Measurements from ENCODE around the gene RGS6. TPM values are rescaled to one million over a fixed set of nuclear protein-coding genes. Genes with fewer than 3 reads are reported as not detected.

The RGS6 gene
- polyA plus RNA-seq, 4 donors = 0.82 to 1.6 (median 1.1) TPM

DNA sequence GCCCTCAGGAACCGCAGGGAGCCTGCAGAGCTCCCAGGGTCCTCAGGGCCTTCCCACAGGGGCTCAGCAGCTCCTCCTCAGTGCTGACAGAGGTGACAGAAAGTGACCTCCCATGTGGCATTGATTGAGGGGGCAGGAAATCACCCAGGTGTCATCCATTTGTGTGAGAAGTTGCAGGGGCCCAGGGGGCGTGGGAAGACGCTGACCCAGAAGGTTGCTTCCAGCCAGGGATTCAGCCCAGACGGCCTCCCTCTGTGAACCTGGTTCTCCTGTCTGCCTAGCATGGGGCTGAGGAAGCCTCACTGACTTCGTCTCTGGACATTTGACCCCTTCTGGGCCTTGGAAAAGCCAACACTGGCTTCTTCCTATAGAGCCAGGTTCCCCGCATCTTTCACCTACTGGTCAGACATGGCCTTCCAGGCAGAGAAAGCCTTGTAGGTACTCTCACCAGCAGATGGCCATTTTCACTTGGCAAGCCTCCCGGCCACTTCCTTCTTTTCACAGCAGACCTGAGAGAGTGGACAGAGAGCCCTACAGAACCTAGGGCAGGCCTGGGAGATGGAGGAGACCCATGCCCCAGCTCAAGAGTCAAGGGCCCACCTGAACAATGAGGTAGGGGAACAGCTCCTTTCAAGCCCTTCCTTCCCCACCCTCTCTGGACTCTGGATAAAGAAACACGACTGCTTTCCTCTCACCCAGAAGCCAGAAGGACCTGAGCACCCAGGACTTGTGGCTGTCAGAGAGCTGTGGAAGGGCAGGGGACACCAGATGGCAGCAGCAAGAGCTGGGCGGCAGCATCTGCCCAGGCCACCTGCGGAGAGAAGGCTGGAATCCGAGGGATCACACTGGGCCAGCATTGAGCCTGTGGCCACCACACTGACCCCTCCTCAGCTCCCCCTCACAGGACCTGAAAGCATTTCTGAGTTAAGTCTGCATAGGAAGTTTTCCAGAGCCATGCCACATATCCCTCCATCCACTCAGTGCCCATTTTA is 583.8 kb downstream of the RGS6 start:
- DNase-seq (ENCODE audit: low read depth in 4 of 4, low spot score in 3 of 4) = no peak

DNA sequence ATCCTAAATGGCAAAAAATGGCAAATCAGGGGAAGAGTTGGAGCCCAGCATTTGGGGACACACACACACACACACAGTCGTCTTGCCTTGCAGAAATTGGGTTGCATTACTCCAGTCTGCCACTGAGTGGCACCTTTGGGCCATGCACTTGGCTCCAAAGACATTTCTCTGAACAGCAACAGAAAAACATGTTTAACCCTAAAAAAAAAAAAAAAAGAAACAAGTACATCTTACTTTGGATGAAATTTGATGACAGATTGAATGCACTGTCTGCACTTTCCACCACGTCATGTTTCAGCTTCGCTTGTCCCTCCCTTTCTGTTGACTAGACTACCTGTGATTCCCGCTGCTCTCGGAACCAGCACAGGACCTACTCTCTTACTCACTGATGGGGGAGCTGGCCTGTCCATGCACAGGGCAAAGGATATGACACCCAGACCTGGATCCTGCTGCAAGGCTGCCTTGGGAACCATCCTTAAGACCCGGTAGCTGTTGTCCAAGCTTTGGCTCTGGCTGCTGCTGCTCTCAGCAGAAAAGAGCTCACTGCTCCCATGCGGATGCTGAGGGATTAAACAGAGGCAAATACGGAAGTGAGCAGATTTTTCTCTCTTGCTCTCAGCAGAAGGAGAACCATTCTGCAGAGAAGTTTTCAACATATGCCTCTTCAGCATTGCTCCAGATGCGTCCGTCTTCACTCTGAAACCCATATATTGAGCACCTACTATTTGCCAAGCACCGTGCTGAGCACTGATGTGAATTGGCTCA is 584.9 kb downstream of the RGS6 start:
- peak; percentile 70 to 78 (median 75) for DNase-seq (ENCODE audit: low read depth in 4 of 4, low spot score in 3 of 4)

DNA sequence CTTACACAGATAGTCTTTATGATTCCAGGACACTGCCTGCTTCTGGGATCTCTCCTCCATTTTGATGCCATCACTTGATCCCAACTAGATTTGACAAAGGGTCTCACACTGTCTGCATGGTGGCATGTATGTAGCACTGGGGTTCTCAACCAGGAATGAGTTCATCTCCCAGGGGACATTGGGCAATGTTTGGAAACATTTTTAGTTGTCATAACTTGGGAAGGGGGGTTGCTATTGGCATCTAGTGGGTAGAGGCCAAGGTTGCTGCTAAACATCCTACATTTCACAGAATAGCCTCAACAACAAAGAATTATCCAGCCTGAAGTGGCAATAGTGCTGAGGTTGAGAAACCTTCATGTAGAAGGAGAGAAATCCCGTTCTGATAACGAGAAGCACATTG is 585.5 kb downstream of the RGS6 start:
- no peak for DNase-seq (ENCODE audit: low read depth in 4 of 4, low spot score in 3 of 4)

DNA sequence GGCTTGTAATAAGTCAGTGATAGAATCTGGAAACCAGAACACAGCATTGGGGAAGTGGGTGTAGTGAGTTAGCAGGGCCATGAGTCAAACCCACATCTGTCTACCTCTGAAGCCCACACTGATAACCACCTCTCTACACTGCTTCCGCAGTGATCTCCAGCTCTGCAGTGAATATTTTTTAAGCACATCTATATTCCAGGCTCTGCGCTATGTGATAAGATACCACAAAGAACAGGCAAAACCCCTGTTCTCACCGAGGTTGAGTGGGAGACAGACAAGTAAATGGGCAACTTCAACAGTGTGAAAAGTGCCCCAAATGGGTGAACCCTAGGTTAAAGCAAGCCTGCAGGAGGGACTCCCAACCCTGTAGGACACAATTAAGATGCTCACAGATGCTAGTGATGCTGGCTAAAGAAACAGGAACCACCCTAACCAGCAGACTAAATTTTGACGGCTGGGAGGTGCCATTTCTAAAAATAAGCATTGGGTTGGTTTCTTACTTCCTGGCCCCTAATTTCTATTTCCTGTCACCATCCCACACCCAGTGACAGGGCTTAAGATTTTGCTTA is 586.7 kb downstream of the RGS6 start:
- DNase-seq (ENCODE audit: low read depth in 4 of 4, low spot score in 3 of 4) = no peak

DNA sequence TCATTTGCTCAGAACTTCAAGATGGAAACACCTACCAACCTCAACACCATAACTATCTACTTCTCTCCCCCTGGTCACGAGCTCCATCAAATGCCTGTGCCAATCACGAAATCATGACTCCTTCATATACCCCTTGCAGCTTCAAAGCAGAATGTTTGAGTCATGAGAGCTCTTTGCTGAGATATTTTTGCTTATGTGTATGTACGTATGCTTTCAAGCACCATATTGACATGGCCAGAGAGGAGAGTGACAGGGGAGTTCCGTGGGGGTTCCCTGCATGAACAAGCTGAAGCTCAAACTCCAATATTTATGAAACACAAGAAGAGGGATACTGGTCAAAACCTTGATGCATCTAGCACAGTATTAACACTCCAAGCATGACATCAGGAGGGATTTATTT is 587.3 kb downstream of the RGS6 start:
- no peak for DNase-seq (ENCODE audit: low read depth in 4 of 4, low spot score in 3 of 4)

DNA sequence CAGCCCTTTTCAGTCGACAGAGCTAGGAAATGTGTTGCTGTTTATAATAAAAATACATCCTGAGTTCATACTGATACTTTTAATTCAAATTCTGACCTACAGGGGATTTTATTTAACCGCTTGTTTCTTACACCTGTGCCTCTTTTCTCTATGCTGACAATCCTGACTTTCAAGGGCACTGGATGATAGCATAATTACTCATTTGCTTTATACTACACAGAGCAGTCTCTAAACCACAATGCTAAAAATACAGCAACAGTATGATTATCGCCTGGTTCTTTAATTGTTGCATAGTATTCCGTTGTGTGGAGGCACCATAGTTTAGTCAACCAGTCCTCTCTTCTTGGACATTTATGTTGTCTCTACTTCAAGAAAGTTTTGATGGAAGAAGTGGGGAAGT is 588.8 kb downstream of the RGS6 start:
- no peak for DNase-seq (ENCODE audit: low read depth in 4 of 4, low spot score in 3 of 4)

DNA sequence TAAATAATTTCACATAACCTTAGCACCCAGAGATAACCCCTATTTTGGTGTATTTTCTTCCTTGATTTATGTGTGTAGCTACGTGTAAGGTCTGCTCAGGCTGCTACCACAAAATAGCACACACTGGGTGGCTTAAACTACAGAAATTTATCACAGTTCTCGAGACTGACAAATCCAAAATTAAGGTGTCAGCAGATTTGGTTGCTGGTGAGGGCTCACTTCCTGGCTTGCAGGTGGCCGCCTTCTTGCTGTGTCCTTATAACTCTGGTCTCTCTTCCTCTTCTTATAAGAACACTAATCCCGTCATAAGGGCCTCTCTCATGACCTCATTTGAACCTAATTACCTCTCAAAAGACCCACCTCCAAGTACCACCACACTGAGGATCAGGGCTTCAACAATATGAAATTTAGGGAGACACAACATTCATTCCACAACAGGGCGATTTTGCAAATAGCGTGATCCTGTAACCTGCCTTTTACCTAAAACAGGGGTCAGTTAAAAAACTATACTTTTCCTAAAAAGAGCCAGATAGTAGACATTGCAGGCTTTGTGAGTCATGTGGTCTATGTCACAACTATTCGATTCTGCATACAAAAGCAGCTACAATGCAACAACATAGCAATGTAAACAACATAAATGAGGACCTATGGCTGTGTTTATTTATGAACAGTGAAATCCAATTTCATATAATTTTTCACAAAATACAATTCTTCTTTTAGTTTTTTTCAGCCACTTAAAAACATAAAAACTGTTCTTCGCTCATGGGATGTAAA is 589.9 kb downstream of the RGS6 start:
- DNase-seq (ENCODE audit: low read depth in 4 of 4, low spot score in 3 of 4) = no peak

DNA sequence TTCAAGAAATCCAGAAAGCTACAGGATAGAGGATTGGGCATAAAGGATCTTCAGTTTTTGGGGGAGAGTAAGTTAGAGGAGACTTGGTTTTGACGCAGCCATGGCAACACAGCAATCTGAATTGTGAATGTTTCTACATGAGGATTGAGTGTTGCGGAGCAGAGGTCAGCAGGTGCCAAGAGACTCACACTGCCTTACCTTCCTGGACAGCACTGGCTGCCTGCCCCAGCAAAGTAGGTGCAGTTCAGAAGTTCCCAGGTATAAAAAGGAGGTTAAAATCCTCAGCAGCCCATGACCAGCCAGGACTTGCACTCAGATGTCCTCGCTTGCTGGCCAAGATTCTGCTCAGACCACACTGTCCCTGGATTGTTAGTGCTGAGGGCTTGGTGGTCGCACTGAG is 590.6 kb downstream of the RGS6 start:
- DNase-seq (ENCODE audit: low read depth in 4 of 4, low spot score in 3 of 4) = no peak

DNA sequence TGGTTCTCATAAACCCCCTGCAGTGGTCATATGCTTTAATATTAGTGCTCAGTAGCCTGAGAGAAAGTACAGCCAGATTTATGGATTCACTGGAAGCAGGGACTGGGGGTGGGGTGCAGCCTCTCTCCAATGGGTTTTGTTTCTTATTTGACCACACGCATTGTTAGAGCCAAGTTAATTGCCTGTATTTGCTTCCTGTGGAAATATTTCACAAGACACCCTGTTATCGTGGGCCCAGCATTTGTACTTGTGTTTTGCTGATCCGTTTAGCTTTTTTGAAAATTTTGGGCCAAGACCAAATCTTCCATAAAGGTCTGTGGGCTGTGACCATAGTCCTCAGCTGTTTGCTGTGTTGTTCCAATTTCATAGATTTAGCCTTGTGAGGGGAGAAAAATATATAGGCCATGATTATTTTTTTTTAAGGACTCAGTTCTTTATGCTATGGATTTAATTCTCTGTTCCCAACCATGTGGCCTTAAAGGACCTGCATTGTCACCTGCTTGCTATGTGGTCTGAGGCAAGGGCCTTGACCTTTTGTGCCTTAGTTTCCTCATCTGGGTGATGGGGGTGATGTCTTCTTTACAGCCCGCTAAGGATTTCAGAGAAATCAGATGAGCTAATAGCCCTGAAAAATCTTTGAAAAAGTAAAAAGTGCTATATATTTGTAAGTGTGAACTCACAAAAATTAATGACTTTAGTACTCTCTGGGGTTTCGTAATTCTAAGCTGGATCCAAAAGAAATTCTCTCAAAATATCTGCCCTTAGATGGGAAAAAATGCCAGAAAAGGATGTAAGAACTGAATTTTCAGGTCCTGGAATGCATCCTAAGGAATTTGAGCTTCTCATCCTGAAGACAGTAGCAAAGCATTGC is 591.4 kb downstream of the RGS6 start:
- DNase-seq (ENCODE audit: low read depth in 4 of 4, low spot score in 3 of 4) = no peak

DNA sequence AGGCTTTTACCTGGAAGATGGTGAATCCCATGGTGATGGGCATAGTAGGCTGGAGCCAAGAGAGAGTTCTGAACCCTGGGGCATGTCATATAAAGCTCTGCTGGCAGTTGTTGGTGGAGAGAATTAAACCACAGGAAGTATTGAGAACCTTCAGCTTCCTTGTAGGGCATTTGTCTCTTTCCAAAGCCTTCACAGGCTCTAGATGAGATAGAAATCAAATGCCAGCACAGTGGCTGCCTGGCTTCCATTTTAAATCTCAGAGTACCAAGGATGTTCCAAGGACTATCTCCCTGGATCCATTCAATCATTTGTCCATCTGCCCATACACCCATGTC is 592.0 kb downstream of the RGS6 start:
- DNase-seq (ENCODE audit: low read depth in 4 of 4, low spot score in 3 of 4) = no peak

DNA sequence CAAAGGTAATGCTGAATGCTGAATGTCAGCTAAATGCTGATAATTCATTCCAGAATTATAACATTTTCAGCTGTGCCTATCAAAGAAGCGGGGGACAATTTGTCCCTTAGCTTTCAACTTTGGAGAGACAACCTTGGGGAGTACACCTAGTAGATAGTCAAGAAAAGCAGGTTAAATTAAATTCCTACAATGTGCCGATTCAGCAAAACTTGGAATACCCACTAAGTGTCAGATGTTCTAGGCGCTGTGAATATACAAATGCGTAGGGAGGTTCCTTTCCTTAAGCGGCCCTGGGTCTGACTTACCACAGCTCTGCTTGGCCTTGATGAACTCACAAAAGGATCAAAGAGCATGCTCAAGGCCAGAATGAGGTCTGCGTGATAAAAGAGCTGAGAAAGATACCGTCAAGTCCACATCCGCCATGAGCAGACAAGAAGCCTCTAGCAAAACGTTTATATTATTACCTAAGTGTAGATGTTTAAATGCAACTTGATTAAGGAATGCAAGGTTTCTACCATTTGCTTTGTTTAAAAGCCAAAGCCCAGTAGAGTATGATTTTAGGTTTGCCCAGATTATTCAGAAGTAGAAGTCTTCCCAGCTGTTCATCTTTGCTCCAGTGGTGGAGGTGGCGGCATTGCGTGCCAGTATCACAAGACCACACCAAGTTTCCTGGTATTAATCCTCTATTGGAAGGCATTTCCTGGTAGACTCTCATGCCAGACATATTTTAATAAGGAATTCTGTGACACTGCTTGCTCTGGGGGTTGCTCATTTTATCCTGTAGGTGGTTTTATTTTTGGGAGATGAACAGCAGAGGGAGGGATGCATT is 593.1 kb downstream of the RGS6 start:
- DNase-seq (ENCODE audit: low read depth in 4 of 4, low spot score in 3 of 4) = no peak

DNA sequence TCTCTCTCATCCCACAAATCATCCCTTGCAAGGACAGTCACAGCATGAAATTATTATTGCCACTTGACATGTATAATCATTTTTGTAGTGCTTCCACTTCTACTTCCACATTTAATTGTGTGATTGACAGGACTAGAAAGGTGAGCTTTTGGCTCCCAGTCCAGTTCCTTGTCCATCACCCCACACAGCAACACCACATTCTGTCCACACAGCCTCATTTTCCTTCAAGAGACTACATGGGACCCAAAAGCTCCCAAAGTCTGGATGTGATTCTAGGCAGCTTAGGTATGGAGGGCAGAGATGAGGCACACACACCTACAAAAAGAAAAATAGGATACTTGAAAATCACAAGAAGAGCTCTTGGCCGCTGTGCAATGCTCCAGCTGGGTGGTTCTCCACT is 595.4 kb downstream of the RGS6 start:
- no peak for DNase-seq (ENCODE audit: low read depth in 4 of 4, low spot score in 3 of 4)

DNA sequence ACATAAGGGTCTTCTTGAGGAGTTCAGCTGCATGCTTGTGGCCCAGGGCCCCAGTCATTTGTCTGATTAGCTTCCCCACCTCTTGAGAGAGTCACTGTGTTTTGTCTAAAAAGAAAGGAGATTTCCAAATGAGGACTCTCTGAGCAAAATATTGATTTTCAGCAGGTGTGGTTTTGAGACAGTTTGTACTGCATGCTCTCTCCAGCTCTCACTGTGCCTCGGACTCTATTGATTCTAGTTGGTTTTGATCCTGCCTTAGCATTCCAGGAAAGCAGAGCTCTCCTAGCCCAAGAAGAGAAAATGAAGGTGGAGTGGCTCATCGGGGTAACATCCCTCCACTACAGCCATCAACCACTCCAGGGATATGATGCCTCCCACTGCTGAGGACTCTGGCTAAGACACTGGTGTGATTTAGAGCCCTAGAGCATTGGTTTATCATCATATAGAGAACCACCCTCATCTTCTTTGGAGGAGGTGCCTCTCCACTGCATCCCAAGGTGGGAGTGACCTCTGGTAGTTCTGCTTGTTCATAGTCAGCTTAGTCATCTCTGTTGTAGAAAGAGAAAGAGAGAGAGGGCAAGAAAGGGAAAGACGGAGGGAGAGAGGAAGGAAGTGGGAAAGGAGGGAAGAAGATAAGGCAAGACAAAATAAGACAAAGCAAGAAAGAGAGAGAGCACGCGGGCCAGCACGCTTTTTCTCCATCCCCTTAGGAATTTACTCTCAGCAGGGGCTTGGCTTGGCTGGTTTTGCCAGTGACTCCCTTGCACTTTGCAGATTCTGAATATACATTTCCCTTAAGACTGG is 596.0 kb downstream of the RGS6 start:
- DNase-seq (ENCODE audit: low read depth in 4 of 4, low spot score in 3 of 4) = no peak

DNA sequence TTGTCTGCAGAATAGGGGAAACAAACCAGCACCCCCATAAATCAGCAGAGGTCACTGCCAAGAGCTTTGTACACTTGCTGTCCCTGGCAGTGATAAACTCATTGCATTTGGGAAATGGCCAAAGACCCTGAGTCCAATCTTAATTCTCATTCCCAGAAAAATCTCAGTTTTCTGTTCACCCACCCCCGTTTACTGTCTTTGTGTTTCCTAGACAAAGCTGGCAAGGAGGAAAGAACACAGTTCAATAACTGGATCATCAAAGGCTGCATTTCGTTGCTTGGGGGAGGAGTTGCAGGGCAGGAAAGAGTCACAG is 596.6 kb downstream of the RGS6 start:
- DNase-seq (ENCODE audit: low read depth in 4 of 4, low spot score in 3 of 4) = no peak

DNA sequence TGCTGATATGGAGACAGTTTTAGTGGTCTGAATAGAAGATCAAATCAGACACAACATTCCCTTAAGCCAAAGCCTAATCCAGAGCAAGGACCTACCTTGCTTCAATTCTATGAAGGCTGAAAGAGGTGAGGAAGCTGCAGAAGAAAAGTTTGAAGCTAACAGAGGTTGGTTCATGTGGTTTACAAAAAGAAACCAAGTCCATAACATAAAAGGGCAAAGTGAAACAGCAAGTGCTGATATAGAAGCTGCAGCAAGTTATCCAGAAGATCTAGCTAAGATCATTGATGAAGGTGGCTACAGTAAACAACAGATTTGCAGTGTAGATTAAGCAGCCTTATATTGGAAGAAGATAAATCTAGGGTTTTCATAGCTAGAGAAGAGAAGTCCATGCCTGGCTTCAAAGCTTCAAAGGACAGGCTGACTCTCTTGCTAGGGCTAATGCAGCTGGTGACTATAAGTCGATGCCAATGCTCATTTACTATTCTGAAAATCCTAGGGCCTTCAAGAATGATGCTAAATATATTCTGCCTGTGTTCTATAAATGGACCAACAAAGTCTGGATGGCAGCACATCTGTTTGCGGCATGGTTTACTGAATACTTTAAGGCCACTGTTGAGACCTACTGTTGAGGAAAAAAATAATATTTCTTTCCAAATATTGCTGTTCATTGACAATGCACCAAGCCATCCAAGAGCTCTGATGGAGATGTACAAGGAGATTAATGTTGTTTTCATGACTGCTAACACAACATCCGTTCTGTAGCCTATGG is 600.6 kb downstream of the RGS6 start:
- no peak for DNase-seq (ENCODE audit: low read depth in 4 of 4, low spot score in 3 of 4)

DNA sequence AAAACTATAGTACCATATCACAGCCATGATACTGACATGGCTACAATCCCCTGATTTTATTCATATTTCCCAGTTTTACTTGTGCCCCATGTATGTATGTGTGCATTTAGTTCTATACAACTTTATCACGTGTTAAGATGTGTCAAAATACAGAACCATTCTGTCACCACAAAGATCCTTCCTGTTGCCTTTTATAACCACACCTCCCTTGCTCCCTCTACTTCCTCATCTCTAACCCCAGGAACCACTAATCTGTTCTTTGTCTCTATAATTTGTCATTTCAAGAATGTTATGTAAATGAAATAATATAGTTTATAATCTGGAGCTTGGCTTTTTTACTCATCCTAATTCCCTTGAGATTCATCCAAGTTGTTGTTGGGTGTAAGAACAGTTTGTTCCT is 603.3 kb downstream of the RGS6 start:
- no peak for DNase-seq (ENCODE audit: low read depth in 4 of 4, low spot score in 3 of 4)

DNA sequence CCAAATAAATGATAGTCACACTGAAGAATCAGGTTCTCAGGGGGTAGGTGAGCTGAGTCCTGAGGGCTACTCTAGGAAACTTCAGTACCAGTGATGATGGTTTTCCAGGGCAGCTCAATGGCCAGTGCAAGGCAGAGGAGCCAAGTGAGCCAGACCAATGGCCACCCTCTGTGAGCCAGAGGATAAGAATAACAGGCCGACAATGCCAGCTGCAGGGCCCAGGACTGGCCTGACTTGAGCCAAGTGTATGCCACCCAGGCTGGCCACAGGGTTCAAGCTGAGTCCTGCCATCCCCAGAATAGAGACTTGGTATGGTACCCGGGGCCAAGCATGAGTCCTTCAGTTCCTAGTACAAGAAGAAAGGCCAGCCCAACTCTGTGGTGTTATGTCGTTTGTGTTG is 606.2 kb downstream of the RGS6 start:
- DNase-seq (ENCODE audit: low read depth in 4 of 4, low spot score in 3 of 4) = no peak

Measured in right renal pelvis (tissue), 4 donors.